Ishikawa (cell line): ENCODE data around the gene CYP2B6.

Experiments used
- CEBPB ChIP-seq: IDR thresholded peaks from 2 replicates; pipeline ENCODE4 v1.6.1; 2012
- CREB1 ChIP-seq: IDR thresholded peaks from 2 replicates; pipeline ENCODE4 v1.6.1; 2012; ENCODE audit warnings: low read depth
- EGR1 ChIP-seq: IDR thresholded peaks from 2 replicates; pipeline ENCODE4 v1.6.1; 2012
- EP300 ChIP-seq: IDR thresholded peaks from 2 replicates; pipeline ENCODE4 v1.6.1; 2012; ENCODE audit warnings: borderline replicate concordance
- FOXM1 ChIP-seq: IDR thresholded peaks from 2 replicates; pipeline ENCODE4 v1.6.1; 2012; ENCODE audit warnings: low read depth, borderline replicate concordance
- NFIC ChIP-seq: IDR thresholded peaks from 2 replicates; pipeline ENCODE4 v1.6.1; 2012
- RAD21 ChIP-seq: IDR thresholded peaks from 2 replicates; pipeline ENCODE4 v1.6.1; 2012; ENCODE audit warnings: low read depth
- TAF1 ChIP-seq: IDR thresholded peaks from 2 replicates; pipeline ENCODE4 v1.6.1; 2012; ENCODE audit warnings: low read depth, mild to moderate bottlenecking
- TCF12 ChIP-seq: IDR thresholded peaks from 2 replicates; pipeline ENCODE4 v1.6.1; 2012; ENCODE audit warnings: low read depth
- TEAD4 ChIP-seq: IDR thresholded peaks from 2 replicates; pipeline ENCODE4 v1.6.1; 2012
- YY1 ChIP-seq: IDR thresholded peaks from 2 replicates; pipeline ENCODE4 v1.6.1; 2012; ENCODE audit warnings: low read depth
- ZBTB7A ChIP-seq: IDR thresholded peaks from 2 replicates; pipeline ENCODE4 v1.6.1; 2012; ENCODE audit warnings: low read depth
- TF ChIP-seq, protein P1 (sequence below): IDR thresholded peaks from 2 replicates; pipeline ENCODE4 v1.6.1; 2012; ENCODE audit warnings: low read depth, mild to moderate bottlenecking
- TF ChIP-seq, protein P2 (sequence below): IDR thresholded peaks from 2 replicates; pipeline ENCODE4 v1.6.1; 2012
- TF ChIP-seq, protein P3 (sequence below): IDR thresholded peaks from 2 replicates; pipeline ENCODE4 v1.6.1; 2012

Gene CYP2B6

GRCh38 chr19:40990972-40991381, at the start of gene CYP2B6:
Gene CYP2B6, plus strand, starts transcription at chr19:40991282. Its CDS starts 24 bp downstream, at chr19:40991306.
- TF ChIP-seq CEBPB (no peak), TCF12 (no peak), FOXM1 (no peak), TAF1 (no peak), TEAD4 (no peak)
- TF ChIP-seq, protein P1, sequence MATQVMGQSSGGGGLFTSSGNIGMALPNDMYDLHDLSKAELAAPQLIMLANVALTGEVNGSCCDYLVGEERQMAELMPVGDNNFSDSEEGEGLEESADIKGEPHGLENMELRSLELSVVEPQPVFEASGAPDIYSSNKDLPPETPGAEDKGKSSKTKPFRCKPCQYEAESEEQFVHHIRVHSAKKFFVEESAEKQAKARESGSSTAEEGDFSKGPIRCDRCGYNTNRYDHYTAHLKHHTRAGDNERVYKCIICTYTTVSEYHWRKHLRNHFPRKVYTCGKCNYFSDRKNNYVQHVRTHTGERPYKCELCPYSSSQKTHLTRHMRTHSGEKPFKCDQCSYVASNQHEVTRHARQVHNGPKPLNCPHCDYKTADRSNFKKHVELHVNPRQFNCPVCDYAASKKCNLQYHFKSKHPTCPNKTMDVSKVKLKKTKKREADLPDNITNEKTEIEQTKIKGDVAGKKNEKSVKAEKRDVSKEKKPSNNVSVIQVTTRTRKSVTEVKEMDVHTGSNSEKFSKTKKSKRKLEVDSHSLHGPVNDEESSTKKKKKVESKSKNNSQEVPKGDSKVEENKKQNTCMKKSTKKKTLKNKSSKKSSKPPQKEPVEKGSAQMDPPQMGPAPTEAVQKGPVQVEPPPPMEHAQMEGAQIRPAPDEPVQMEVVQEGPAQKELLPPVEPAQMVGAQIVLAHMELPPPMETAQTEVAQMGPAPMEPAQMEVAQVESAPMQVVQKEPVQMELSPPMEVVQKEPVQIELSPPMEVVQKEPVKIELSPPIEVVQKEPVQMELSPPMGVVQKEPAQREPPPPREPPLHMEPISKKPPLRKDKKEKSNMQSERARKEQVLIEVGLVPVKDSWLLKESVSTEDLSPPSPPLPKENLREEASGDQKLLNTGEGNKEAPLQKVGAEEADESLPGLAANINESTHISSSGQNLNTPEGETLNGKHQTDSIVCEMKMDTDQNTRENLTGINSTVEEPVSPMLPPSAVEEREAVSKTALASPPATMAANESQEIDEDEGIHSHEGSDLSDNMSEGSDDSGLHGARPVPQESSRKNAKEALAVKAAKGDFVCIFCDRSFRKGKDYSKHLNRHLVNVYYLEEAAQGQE: no peak
- TF ChIP-seq, protein P2, sequence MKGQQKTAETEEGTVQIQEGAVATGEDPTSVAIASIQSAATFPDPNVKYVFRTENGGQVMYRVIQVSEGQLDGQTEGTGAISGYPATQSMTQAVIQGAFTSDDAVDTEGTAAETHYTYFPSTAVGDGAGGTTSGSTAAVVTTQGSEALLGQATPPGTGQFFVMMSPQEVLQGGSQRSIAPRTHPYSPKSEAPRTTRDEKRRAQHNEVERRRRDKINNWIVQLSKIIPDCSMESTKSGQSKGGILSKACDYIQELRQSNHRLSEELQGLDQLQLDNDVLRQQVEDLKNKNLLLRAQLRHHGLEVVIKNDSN: no peak
- TF ChIP-seq, protein P3, sequence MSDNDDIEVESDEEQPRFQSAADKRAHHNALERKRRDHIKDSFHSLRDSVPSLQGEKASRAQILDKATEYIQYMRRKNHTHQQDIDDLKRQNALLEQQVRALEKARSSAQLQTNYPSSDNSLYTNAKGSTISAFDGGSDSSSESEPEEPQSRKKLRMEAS: no peak

- no peak for TF ChIP-seq CREB1
- TF ChIP-seq NFIC: no peak
- no peak for TF ChIP-seq TCF12
- TF ChIP-seq CEBPB: no peak
- TF ChIP-seq YY1: no peak
Observed at GRCh38 chr19:40941481-40942219, 49.4 kb upstream of the CYP2B6 start.

DNA sequence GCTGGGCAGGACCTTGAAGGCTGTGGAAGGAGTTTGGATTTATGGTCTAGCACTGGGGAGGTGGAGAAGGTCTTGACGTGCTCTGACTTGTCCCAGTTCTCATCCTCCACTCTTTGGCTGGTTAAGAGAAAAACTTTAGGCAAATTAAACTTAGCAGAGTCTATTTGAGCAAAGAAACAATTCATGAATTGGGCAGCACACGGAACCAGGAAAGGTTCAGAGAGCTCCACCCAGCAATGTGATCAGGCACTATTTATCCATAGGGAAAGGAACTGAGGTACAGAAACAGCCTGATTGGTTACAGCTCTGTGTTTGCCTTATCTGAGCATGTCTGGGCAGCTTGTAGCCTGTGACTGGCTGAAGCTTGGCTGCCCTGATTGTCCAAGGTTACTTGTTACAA, 45.4 kb upstream of the CYP2B6 start:
- TF ChIP-seq YY1: no peak
- no peak for TF ChIP-seq CEBPB
- TF ChIP-seq CREB1: no peak
- TF ChIP-seq TCF12: no peak
- TF ChIP-seq, protein P3: no peak
- no peak for TF ChIP-seq NFIC
- TF ChIP-seq EP300: no peak
- no peak for TF ChIP-seq TEAD4
- no peak for TF ChIP-seq FOXM1
- TF ChIP-seq ZBTB7A: no peak
- TF ChIP-seq TAF1: no peak
- no peak for TF ChIP-seq RAD21

DNA sequence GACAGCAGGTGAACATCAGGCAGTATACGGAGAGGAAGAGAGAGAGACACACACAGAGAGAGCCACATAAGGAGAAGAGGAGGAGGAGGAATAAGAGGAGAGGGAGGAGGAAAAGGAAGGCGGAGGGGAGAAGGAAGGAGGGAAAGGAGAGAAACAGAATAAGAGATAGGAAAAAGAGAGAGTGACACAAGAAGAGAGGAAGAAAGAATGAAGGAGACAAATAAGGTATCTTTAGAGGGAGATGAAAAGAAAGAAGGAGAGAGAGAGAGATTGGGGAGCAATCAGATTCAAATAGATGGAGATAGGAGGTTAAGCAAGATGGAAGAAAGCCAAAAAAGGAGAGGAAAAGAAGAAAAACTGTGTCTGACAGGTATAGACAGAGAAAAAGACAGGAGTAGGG, 44.0 kb upstream of the CYP2B6 start:
- no peak for TF ChIP-seq ZBTB7A
- TF ChIP-seq, protein P2: no peak
- TF ChIP-seq EP300: no peak
- TF ChIP-seq TCF12: no peak
- no peak for TF ChIP-seq TEAD4
- TF ChIP-seq CREB1: no peak
- TF ChIP-seq TAF1: no peak
- TF ChIP-seq NFIC: no peak
- TF ChIP-seq RAD21: no peak
- TF ChIP-seq, protein P3: no peak
- no peak for TF ChIP-seq YY1
- no peak for TF ChIP-seq CEBPB
- TF ChIP-seq, protein P1: no peak
- TF ChIP-seq FOXM1: no peak
- no peak for TF ChIP-seq EGR1

- TF ChIP-seq EGR1 (no peak), RAD21 (no peak), ZBTB7A (no peak), NFIC (no peak), TAF1 (no peak), TEAD4 (no peak), FOXM1 (no peak), CREB1 (no peak), EP300 (no peak), TCF12 (no peak)
- TF ChIP-seq, protein P1: no peak
- TF ChIP-seq, protein P2: no peak
Observed at GRCh38 chr19:40947573-40947972, 43.5 kb upstream of the CYP2B6 start.
